Fibroblast of skin of left biceps (primary cell): ENCODE results near the gene ITGAD.
A peak's percentile ranks its signal among the peaks of the same experiment; 100 is the strongest.

Experiments
- DNase-seq, 2 experiments: peaks; one replicate each; pipeline ENCODE4 v3.0.0-alpha.2; 2013; ENCODE audit warnings: low read depth in 2 of 2

The ITGAD gene

DNA sequence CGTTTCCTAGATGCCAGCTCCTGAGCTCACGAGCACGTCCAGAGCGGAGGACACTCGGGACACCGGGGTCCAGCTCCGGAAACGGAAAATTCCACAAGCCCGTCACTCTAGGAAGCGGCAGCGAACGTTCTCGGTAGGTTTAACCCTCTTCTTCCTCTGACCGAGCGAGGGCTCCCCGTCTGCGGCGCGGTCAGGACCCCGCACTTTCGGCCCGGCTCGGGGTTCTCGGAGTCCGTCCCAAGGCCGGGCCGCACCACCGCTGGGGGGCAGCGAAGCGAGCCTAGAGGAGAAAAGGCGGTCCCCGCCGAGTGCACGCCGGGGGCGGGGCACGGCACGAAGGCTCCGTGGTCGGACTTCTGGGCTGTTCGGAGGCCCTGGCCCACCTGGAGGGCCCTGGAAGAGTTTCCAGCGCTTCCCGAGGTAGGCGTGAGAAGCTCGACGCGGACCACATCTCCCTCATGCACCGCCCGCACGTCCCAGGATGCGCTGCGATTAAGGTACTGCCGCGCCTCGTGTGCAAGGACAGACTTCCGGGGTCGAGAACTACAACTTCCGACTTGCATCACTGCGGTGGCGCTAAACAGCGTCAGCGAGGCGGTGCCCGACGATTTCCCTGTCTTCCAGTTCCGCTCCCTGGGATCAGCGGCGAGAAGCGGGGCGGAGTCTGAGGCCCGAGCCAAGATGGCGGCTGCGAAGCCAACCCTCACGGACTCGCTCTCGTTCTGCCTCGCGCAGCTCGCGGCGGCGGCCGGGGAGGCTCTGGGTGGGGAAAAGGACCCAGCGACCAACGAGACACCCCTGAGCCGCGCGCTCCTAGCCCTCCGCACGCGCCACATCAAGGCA lies 65.9 kb downstream of the ITGAD start, which contains the start of gene ARMC5:
TSS of gene ARMC5 (plus strand) at position 658 of the 843 bp plus-strand sequence. CDS start at position 682, 24 bp downstream.
- peak; percentile 93 to 94 for DNase-seq

DNA sequence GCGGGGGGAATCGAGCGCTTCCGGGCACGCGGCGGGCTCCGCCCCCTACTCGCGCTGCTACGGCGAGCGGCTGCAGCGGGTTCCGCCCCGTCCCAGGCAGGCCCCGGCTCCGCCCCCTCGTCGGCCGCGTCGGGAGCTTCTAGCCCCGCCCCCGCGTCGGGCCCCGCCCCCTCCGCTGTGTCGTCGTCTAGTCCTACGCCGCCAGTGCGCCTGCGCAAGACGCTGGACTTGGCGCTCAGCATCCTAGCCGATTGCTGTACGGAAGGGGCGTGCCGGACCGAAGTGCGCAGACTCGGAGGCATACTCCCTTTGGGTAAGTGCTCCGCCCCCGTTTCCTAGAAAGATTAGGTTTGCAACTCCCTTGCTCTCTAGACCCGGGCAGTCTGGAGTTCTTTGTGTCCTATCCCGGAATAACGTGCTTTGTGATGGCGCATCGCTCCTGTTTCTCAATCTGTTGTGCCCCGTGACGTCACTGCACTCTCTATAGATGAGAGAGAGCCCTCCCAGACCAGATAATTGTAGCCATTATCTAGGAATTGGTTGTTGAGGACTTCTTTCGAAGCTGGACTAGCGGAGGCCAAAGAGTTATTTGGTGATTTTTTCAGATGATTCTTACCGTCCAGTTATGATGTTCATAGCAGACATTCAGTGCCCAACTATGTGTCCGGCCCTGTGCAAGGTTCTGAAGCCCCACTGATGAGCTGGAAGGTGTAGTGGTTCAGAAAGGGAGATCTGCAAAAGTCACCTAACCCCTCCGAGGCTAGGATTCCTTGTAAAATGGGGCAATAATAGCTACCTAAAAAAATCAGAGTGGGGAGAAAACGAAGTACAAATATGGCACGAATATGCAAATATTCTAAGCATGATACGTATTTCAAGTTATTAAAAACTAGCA lies 66.8 kb downstream of the ITGAD start:
- peak; percentile 97 for DNase-seq

GRCh38 chr16:31460582-31461002 lies 67.5 kb downstream of the ITGAD start:
- DNase-seq, result no peak

GRCh38 chr16:31461201-31461920 lies 68.2 kb downstream of the ITGAD start:
- DNase-seq, result no peak

DNA sequence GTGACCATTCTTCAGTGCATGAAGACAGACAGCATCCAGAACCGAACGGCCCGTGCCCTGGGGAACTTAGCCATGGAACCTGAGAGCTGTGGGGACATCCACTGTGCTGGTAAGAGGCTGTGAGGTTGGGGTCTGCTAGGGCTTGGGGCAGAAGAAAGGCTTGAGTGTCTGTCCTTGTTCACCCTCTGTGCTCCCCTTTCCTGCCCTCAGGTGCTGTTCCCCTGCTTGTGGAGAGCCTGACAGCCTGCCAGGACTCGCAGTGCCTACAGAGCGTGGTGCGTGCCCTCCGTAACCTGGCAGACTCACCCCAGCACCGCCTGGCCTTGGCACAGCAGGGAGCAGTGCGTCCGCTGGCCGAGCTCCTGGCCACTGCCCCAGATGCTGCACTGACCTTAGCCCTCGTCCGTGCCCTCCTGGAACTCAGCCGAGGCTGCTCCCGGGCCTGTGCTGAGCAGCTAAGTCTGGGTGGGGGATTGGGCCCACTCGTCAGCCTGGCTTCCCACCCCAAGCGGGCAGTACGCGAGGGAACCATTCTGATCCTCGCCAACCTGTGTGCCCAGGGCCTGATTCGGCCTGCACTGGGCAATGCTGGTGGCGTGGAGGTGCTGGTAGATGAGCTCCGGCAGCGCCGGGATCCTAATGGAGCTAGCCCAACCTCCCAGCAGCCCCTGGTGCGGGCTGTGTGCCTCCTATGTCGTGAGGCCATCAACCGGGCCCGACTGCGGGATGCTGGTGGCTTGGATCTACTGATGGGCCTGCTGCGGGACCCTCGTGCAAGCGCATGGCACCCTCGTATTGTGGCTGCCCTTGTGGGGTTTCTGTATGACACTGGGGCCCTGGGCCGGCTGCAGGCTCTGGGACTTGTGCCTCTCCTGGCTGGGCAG lies 69.0 kb downstream of the ITGAD start:
- DNase-seq, result no peak

- no peak for DNase-seq
Measured at GRCh38 chr16:31464348-31464769, 71.2 kb downstream of the ITGAD start.

GRCh38 chr16:31464781-31465260 lies 71.7 kb downstream of the ITGAD start:
- DNase-seq, result no peak

DNA sequence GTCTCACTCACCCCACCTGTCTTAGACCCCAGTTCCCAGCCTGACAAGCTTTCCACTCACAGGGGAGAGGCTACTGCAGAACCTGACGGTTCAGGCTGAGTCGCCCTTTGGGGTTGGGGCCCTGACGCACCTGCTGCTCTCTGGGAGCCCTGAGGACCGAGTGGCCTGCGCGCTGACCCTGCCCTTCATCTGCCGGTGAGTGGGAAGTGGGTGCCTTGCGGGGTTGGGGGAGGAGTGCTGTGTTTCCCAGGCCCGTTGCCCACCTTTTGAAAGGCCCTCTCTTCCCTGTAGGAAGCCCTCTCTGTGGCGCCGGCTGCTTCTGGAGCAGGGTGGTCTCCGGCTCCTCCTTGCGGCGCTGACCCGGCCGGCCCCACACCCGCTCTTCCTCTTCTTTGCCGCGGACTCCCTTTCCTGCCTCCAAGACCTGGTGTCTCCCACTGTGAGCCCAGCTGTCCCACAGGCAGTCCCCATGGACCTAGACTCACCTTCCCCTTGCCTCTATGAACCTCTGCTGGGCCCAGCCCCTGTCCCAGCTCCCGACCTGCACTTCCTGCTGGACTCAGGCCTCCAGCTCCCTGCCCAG lies 72.7 kb downstream of the ITGAD start:
- DNase-seq, result no peak

DNA sequence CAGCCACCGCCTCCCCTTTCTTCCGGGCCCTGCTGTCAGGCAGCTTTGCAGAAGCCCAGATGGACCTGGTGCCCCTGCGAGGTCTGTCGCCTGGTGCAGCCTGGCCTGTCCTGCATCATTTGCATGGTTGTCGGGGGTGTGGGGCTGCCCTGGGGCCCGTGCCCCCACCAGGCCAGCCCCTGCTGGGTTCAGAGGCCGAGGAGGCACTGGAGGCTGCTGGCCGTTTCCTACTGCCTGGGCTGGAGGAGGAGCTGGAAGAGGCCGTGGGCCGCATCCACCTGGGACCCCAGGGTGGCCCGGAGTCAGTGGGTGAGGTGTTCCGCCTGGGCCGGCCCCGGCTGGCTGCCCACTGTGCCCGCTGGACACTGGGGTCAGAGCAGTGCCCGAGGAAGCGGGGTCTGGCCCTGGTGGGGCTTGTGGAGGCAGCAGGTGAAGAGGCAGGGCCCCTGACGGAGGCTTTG lies 73.3 kb downstream of the ITGAD start:
- no peak for DNase-seq

DNA sequence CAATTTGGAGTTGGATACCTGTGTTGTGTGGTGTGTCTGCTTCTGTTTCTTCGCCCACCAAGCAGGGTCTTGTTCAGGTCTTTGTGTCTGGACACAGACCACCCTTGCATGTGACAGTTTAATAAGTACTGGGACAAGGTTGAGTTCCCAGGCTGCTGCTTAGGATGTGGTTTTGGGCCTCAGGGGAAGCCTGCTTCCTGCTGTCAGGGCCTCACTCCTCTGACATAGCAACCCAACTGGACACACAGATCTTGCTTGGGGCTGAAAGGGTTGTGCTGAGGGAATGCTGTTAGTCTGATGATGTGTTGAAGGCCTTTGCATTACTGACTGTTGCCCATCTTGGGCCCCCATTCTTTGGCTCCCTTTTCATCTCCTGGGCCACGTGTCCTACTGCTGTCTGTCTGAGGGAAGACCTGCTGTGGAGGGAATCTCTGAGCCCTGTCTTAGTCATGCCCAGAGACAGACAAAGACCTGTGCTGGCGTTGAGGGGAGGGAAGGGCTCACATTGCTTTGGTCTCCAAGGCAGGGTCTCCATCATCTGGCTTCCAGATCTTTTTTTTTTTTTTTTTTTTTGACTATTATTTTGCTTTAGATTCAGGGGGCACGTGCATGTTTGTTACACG lies 74.1 kb downstream of the ITGAD start:
- no peak for DNase-seq

DNA sequence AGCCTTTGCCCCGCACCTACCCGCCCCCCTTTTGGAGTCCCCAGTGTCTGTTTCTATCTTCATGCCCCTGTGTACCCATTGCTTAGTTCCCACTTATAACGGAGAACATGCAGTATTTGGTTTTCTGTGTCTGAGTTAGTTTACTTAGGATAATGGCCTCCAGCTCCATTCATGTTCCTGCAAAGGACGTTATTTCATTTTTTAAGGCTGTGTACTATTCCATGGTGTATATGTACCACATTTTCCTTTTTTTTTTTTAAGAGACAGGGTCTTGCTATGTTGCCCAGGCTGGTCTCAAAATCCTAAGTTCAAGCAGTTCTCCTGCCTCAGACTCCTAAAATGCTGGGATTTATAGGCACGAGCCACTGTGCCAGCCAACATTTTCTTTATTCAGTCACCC lies 74.7 kb downstream of the ITGAD start:
- no peak for DNase-seq

- DNase-seq, result no peak
Measured at GRCh38 chr16:31470615-31471014, 77.5 kb downstream of the ITGAD start.

DNA sequence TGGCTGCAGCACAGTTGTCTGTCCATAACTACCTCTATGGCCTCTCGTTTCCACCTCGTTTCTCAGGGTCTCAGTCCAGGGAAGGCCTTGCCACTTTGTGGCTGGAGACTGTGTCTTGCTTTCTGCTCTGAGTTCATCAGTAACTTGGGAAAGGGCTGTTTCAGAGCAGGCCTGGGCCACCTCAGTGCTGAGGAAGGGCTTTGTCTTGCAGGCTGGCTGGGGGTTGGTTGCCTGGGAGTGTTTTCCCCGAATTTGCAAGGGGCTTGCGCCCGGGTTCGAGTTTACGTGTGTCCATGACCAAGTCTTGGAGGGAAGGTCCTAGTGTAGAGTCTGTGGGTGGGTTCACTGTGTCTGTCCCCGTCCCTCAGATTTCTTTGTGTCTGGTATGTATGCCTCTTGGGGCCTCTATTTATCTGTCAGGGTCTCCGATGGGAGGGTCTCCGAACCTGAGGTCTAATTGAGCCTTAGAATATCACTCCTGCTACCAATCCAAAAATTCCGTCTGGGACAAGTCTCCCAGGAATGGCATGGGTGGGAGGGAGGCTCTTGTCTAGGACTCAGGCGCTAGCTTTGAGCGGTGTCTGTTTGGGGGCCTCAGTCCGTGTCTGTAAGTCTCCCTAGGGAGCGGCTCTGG lies 78.2 kb downstream of the ITGAD start:
- DNase-seq, result no peak

- peak; percentile 69 to 73 for DNase-seq
Measured at GRCh38 chr16:31471875-31472708, 79.0 kb downstream of the ITGAD start, which contains the start of gene TGFB1I1. Gene TGFB1I1, plus strand, starts transcription at chr16:31472152. Its CDS starts 37 bp downstream, at chr16:31472189.

GRCh38 chr16:31472709-31473203 lies 79.6 kb downstream of the ITGAD start:
- peak; percentile 83 to 85 for DNase-seq

DNA sequence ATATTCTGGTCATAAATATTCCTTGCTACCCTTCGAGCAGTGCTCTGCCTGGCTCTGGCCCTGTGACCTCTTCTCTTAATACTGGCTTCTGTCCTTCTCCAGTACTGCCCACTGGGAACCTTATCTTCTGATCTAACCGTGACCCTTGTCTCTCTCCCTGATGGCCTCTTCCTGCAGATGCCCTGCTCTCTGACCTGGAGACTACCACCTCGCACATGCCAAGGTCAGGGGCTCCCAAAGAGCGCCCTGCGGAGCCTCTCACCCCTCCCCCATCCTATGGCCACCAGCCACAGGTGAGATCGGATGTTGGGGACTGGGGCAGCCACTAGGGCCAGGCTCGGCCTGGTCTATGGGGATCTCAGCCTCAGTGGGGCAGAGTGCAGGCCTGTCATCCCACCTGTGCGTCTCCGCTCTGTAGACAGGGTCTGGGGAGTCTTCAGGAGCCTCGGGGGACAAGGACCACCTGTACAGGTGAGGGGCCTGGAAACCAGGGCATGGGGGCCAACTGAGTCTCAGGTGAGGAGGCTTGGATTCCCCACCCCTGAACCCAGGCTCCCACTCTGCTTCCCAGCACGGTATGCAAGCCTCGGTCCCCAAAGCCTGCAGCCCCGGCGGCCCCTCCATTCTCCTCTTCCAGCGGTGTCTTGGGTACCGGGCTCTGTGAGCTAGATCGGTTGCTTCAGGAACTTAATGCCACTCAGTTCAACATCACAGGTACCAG lies 80.3 kb downstream of the ITGAD start:
- no peak for DNase-seq

GRCh38 chr16:31474173-31474714 lies 81.1 kb downstream of the ITGAD start:
- no peak for DNase-seq
